DND-41 (cell line): Measurements from ENCODE around the gene ZFP64.

Source experiments
- ATAC-seq: fragments of 200-7000 bp; cut with Tn5 transposase; 3 replicates; pipeline ENCODE4 v1.9.1; 2021; ENCODE audit warnings: low read depth; ENCODE audit not compliant: insufficient read depth
- DNase-seq: peaks from one replicate; pipeline ENCODE4 v3.0.0-alpha.2; 2020
- H2AFZ ChIP-seq: 2 replicates; pipeline ENCODE4 v1.6.0; 2012; ENCODE audit warnings: low read depth, low read length
- H3K27ac ChIP-seq: 2 replicates; pipeline ENCODE4 v1.5.1; 2012; ENCODE audit warnings: low read length, inconsistent platforms
- H3K27me3 ChIP-seq: fragments of 200-600 bp; sonication (generic); 2 replicates; pipeline ENCODE4 v1.6.0; 2012; ENCODE audit warnings: low read length, mild to moderate bottlenecking, inconsistent platforms; ENCODE audit not compliant: insufficient read depth, poor library complexity
- H3K36me3 ChIP-seq: 2 replicates; pipeline ENCODE4 v1.5.1; 2012; ENCODE audit warnings: low read length, inconsistent platforms; ENCODE audit not compliant: insufficient read depth
- H3K4me1 ChIP-seq: 2 replicates; pipeline ENCODE4 v1.5.1; 2012; ENCODE audit warnings: mild to moderate bottlenecking, low read length; ENCODE audit not compliant: insufficient read depth
- H3K4me2 ChIP-seq: 2 replicates; pipeline ENCODE4 v1.6.0; 2012; ENCODE audit warnings: mild to moderate bottlenecking, moderate library complexity, low read length, inconsistent platforms; ENCODE audit not compliant: insufficient read depth
- H3K4me3 ChIP-seq, 2 experiments: fragments of 200-600 bp in 1 of 2; shearing (Covaris generic) in 1 of 2; 2 replicates each; pipeline ENCODE4 v1.5.1; 2012 to 2016; ENCODE audit warnings: inconsistent platforms in 2 of 2, low read length in 2 of 2, mild to moderate bottlenecking in 2 of 2, low read depth in 1 of 2, moderate library complexity in 1 of 2
- H3K79me2 ChIP-seq: 2 replicates; pipeline ENCODE4 v1.6.0; 2012; ENCODE audit warnings: low read length, inconsistent platforms; ENCODE audit not compliant: insufficient read depth
- H3K9ac ChIP-seq: 2 replicates; pipeline ENCODE4 v1.6.0; 2012; ENCODE audit warnings: low read depth, mild to moderate bottlenecking, inconsistent platforms, low read length, moderate library complexity
- H3K9me3 ChIP-seq: 2 replicates; pipeline ENCODE4 v1.5.1; 2012; ENCODE audit warnings: low read length, moderate library complexity, mild to moderate bottlenecking, inconsistent platforms; ENCODE audit not compliant: insufficient read depth, severe bottlenecking
- H4K20me1 ChIP-seq: 2 replicates; pipeline ENCODE4 v1.6.0; 2012; ENCODE audit warnings: low read length; ENCODE audit not compliant: insufficient read depth
- CTCF ChIP-seq: IDR thresholded peaks from 2 replicates; pipeline ENCODE4 v1.5.1; 2012; ENCODE audit warnings: borderline replicate concordance, low read length, moderate library complexity, mild to moderate bottlenecking; ENCODE audit not compliant: poor library complexity, severe bottlenecking; ENCODE audit errors: extremely low read depth
- EZH2 ChIP-seq: IDR thresholded peaks from 3 replicates; pipeline ENCODE4 v1.6.1; 2012; ENCODE audit warnings: borderline replicate concordance, low read depth, mild to moderate bottlenecking, moderate library complexity, low read length, inconsistent platforms; ENCODE audit not compliant: severe bottlenecking

The ZFP64 gene

GRCh38 chr20:52236292-52236691 lies 44.7 kb upstream of the ZFP64 start:
- H3K4me3 ChIP-seq = no peak overlapping the region
- H3K27me3 ChIP-seq = no peaks in the 10 kb centered on the region
- no peaks in the 10 kb centered on the region for H3K36me3 ChIP-seq
- H2AFZ ChIP-seq = no peak overlapping the region
- H3K4me2 ChIP-seq = no peak overlapping the region
- H3K27ac ChIP-seq = no peak overlapping the region
- H3K4me1 ChIP-seq = no peaks in the 10 kb centered on the region
- DNase-seq (no peak), ATAC-seq (no peak)
- H3K9me3 ChIP-seq = no peaks in the 10 kb centered on the region
- no peak for TF ChIP-seq CTCF
- no peak for TF ChIP-seq EZH2
- no peaks in the 10 kb centered on the region for H3K79me2 ChIP-seq
- no peaks in the 10 kb centered on the region for H4K20me1 ChIP-seq
- H3K9ac ChIP-seq = no peak overlapping the region

- no peaks in the 10 kb centered on the region for H3K4me1 ChIP-seq
- no peaks in the 10 kb centered on the region for H4K20me1 ChIP-seq
- ATAC-seq (no peak), DNase-seq (no peak)
- H3K27me3 ChIP-seq = no peaks in the 10 kb centered on the region
- no peaks in the 10 kb centered on the region for H3K36me3 ChIP-seq
- no peak overlapping the region for H3K4me3 ChIP-seq
- no peak overlapping the region for H3K9ac ChIP-seq
- H3K27ac ChIP-seq = no peak overlapping the region
- TF ChIP-seq CTCF (no peak), EZH2 (no peak)
- no peaks in the 10 kb centered on the region for H3K79me2 ChIP-seq
- H3K9me3 ChIP-seq = no peaks in the 10 kb centered on the region
- H2AFZ ChIP-seq = no peak overlapping the region
- no peak overlapping the region for H3K4me2 ChIP-seq
Observed at GRCh38 chr20:52235129-52235528, 43.5 kb upstream of the ZFP64 start.

- Histone ChIP-seq H3K36me3 (no peaks in the 10 kb centered on the region), H3K9ac (no peak overlapping the region), H3K4me2 (no peak overlapping the region), H2AFZ (no peak overlapping the region), H3K27ac (no peak overlapping the region), H3K27me3 (no peaks in the 10 kb centered on the region), H3K4me3 (no peak overlapping the region), H3K4me1 (no peaks in the 10 kb centered on the region), H4K20me1 (no peaks in the 10 kb centered on the region), H3K79me2 (no peaks in the 10 kb centered on the region), H3K9me3 (no peaks in the 10 kb centered on the region)
- DNase-seq (no peak), ATAC-seq (no peak)
- no peak for TF ChIP-seq EZH2
- TF ChIP-seq CTCF = no peak
Observed at GRCh38 chr20:52234302-52235045, 42.9 kb upstream of the ZFP64 start.
